ENCODE measurements around the gene SPTLC1. TPM values are rescaled to one million over a fixed set of nuclear protein-coding genes. Genes with fewer than 3 reads are reported as not detected.
A peak's percentile ranks its signal among the peaks of the same experiment; 100 is the strongest.

Gene SPTLC1, protein sequence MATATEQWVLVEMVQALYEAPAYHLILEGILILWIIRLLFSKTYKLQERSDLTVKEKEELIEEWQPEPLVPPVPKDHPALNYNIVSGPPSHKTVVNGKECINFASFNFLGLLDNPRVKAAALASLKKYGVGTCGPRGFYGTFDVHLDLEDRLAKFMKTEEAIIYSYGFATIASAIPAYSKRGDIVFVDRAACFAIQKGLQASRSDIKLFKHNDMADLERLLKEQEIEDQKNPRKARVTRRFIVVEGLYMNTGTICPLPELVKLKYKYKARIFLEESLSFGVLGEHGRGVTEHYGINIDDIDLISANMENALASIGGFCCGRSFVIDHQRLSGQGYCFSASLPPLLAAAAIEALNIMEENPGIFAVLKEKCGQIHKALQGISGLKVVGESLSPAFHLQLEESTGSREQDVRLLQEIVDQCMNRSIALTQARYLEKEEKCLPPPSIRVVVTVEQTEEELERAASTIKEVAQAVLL
- 45.9 TPM for total RNA-seq (ENCODE audit: unreplicated experiment)
- long read RNA-seq, transcript SPTLC1-201 (15 exons, 1,894 nt): major isoform, 11 of 13 reads
- long read RNA-seq, partial matches to known transcripts: 2 of 13 reads
- long read RNA-seq, other reads (novel, unspliced or antisense): 0 of 13 reads

DNA sequence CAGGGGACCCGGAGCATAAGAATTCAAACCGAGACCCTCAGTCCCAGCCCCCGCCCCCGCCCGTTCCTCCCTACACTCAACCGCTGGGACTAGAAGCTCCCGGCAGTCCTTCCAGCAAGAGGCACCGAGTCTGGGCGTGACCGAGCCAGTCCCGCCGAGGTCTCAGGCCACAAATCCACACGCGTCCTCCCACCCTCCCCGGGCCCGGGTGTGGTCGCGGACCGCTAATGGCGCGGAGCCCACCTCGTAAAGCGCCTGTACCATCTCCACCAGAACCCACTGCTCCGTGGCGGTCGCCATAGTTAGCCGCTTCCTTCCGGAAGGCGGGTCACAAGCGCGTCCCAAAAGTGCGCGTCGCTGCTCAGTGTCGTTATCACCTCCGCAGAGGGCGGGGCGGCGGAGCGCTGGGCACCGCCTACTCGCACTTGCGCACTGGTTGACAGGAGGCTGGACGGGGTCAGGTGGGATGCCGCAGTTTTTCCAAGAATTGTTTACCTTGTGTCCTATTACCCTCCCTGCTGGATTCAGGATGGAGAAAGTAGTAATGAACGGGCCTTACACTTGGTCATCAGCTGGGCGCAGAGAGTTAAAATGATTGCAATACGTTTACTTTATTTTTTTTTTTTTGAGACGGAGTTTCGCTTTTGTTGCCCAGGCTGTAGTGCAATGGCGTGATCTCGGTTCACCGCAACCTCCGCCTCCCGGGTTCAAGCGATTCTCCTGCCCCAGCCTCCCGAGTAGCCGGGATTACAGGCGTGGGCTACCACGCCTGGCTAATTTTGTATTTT is at the start of gene SPTLC1:
Gene SPTLC1, minus strand, starts transcription at position 343 of the 788 bp plus-strand sequence. Its CDS starts 43 bp downstream, at position 300.
- DNase-seq: peak; percentile 95
- peaks cover 5% of the 10 kb centered on the region for H3K36me3 Mint-ChIP-seq (ENCODE audit: unreplicated experiment)
- H3K27me3 Mint-ChIP-seq (ENCODE audit: unreplicated experiment): peaks cover 3% of the 10 kb centered on the region
- TF ChIP-seq, protein P1, sequence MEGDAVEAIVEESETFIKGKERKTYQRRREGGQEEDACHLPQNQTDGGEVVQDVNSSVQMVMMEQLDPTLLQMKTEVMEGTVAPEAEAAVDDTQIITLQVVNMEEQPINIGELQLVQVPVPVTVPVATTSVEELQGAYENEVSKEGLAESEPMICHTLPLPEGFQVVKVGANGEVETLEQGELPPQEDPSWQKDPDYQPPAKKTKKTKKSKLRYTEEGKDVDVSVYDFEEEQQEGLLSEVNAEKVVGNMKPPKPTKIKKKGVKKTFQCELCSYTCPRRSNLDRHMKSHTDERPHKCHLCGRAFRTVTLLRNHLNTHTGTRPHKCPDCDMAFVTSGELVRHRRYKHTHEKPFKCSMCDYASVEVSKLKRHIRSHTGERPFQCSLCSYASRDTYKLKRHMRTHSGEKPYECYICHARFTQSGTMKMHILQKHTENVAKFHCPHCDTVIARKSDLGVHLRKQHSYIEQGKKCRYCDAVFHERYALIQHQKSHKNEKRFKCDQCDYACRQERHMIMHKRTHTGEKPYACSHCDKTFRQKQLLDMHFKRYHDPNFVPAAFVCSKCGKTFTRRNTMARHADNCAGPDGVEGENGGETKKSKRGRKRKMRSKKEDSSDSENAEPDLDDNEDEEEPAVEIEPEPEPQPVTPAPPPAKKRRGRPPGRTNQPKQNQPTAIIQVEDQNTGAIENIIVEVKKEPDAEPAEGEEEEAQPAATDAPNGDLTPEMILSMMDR (IDR thresholded peaks at IDR 0.05; ENCODE audit: partially characterized antibody, unreplicated experiment): no peak
- peaks cover 4% of the 10 kb centered on the region for H3K9me3 Mint-ChIP-seq (ENCODE audit: unreplicated experiment)
- peak within 1 kb of the TSS; percentile 92 for H3K27ac Mint-ChIP-seq (ENCODE audit: unreplicated experiment)
- no peaks in the 10 kb centered on the region for H3K4me1 Mint-ChIP-seq (ENCODE audit: low read depth, unreplicated experiment)
- H3K4me3 Mint-ChIP-seq (ENCODE audit: unreplicated experiment): peak within 1 kb of the TSS; percentile 96

DNA sequence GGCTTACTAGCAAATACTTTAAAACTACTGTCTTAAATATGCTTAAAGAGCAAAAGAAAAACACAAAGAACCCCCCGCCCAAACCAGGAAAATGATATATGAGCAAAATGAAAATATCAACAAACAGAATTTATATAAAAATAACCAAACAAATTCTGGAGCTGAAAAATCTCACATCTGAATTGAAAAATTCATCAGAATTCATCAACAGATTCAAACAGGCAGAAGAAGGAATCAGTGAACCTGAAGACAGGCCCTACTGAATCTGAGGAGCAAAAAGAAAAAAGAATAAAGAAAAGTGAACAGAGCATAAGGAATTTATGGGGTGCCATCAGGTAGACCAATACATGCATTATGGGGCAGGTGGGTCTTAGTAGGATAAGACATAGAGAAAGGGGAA is 49.8 kb upstream of the SPTLC1 start:
- Mint-ChIP-seq H3K4me3 (ENCODE audit: unreplicated experiment) (no peak overlapping the region), H3K4me1 (ENCODE audit: low read depth, unreplicated experiment) (no peaks in the 10 kb centered on the region), H3K27me3 (ENCODE audit: unreplicated experiment) (peaks cover 4% of the 10 kb centered on the region), H3K27ac (ENCODE audit: unreplicated experiment) (no peak overlapping the region), H3K36me3 (ENCODE audit: unreplicated experiment) (no peaks in the 10 kb centered on the region), H3K9me3 (ENCODE audit: unreplicated experiment) (peaks cover 6% of the 10 kb centered on the region)
- DNase-seq: no peak
- TF ChIP-seq, protein P1 (IDR thresholded peaks at IDR 0.05; ENCODE audit: partially characterized antibody, unreplicated experiment): no peak

DNA sequence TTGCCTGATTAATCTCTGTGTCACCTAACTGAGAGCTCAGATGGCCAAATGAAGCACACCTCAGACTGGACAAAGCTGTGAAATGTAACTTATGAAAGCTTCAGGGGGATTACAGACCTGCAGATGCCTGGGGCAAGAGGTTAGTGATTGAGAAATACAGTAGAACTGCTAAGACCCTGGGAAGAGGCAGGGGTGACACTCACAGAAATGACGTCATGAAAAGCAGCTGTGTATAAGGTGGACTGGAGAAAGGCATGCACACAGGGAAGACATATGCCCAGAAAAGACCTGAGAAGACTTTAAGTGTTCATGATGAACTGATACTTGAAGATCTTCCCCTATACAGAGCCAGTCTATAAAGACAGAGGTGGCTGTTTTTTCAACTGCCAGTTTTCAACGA is 49.3 kb upstream of the SPTLC1 start:
- DNase-seq: no peak
- peaks cover 7% of the 10 kb centered on the region for H3K9me3 Mint-ChIP-seq (ENCODE audit: unreplicated experiment)

DNA sequence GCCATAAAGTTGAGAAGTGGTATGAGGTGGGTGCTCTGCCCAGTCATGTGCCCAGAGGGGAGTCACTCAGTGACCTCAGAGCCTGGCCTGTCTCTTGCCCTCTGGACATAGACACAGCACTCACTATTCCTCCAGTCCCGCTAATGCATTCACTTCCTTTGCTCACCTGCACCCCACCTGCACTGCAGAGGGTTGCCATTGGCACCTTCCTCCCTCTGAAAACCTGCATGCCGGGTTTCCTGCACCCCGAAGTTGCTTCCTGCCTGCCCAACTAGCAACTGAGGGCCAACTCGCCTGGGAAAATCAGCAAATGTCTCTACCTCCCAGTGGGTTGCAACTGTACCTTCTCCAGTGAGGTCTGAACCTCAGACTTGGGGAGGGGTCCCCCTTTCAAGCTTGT is 48.1 kb upstream of the SPTLC1 start:
- no peaks in the 10 kb centered on the region for H3K4me1 Mint-ChIP-seq (ENCODE audit: low read depth, unreplicated experiment)
- peaks cover 3% of the 10 kb centered on the region for H3K27me3 Mint-ChIP-seq (ENCODE audit: unreplicated experiment)
- H3K9me3 Mint-ChIP-seq (ENCODE audit: unreplicated experiment): peaks cover 7% of the 10 kb centered on the region
- DNase-seq: no peak
- TF ChIP-seq, protein P1 (IDR thresholded peaks at IDR 0.05; ENCODE audit: partially characterized antibody, unreplicated experiment): no peak
- no peaks in the 10 kb centered on the region for H3K36me3 Mint-ChIP-seq (ENCODE audit: unreplicated experiment)
- no peak overlapping the region for H3K27ac Mint-ChIP-seq (ENCODE audit: unreplicated experiment)
- no peak overlapping the region for H3K4me3 Mint-ChIP-seq (ENCODE audit: unreplicated experiment)

More for the DNA sequence above, 49.3 kb upstream of the SPTLC1 start:
- TF ChIP-seq, protein P1 (IDR thresholded peaks at IDR 0.05; ENCODE audit: partially characterized antibody, unreplicated experiment): no peak
- no peaks in the 10 kb centered on the region for H3K36me3 Mint-ChIP-seq (ENCODE audit: unreplicated experiment)
- H3K4me3 Mint-ChIP-seq (ENCODE audit: unreplicated experiment): no peak overlapping the region
- no peaks in the 10 kb centered on the region for H3K4me1 Mint-ChIP-seq (ENCODE audit: low read depth, unreplicated experiment)
- H3K27ac Mint-ChIP-seq (ENCODE audit: unreplicated experiment): no peak overlapping the region
- peaks cover 3% of the 10 kb centered on the region for H3K27me3 Mint-ChIP-seq (ENCODE audit: unreplicated experiment)
